Measurements from ENCODE around the gene PLCH1. TPM values are rescaled to one million over a fixed set of nuclear protein-coding genes. Genes with fewer than 3 reads are reported as not detected.

Gene PLCH1
- total and polyA plus RNA-seq, 4 donors = 0.03 to 1.0 (median 0.22) TPM

GRCh38 chr3:155697542-155697941 lies 47.3 kb downstream of the PLCH1 start:
- no peaks in the 10 kb centered on the region for H3K9me3 ChIP-seq (ENCODE audit: control insufficient read depth in 4 of 4, low read length in 3 of 4)
- no peaks in the 10 kb centered on the region for H3K27me3 ChIP-seq (ENCODE audit: control insufficient read depth in 4 of 4, insufficient read depth in 4 of 4, low read length in 3 of 4)
- no peak for TF ChIP-seq RXRA (IDR thresholded peaks at IDR 0.05)
- no peak for TF ChIP-seq REST (IDR thresholded peaks at IDR 0.05)
- TF ChIP-seq YY1 (IDR thresholded peaks at IDR 0.05) = no peak
- TF ChIP-seq RAD21 (IDR thresholded peaks at IDR 0.05) = no peak
- no peak for TF ChIP-seq NR2F2 (IDR thresholded peaks at IDR 0.05)
- TF ChIP-seq, protein P1, sequence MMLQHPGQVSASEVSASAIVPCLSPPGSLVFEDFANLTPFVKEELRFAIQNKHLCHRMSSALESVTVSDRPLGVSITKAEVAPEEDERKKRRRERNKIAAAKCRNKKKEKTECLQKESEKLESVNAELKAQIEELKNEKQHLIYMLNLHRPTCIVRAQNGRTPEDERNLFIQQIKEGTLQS (IDR thresholded peaks at IDR 0.05) = no peak
- no peak for TF ChIP-seq HNF4G (IDR thresholded peaks at IDR 0.05)
- no peak for TF ChIP-seq FOXA2 (IDR thresholded peaks at IDR 0.05)
- no peak for TF ChIP-seq MAX (IDR thresholded peaks at IDR 0.05)
- no peak for TF ChIP-seq TAF1 (conservative IDR thresholded peaks at IDR 0.05)
- TF ChIP-seq, protein P2, sequence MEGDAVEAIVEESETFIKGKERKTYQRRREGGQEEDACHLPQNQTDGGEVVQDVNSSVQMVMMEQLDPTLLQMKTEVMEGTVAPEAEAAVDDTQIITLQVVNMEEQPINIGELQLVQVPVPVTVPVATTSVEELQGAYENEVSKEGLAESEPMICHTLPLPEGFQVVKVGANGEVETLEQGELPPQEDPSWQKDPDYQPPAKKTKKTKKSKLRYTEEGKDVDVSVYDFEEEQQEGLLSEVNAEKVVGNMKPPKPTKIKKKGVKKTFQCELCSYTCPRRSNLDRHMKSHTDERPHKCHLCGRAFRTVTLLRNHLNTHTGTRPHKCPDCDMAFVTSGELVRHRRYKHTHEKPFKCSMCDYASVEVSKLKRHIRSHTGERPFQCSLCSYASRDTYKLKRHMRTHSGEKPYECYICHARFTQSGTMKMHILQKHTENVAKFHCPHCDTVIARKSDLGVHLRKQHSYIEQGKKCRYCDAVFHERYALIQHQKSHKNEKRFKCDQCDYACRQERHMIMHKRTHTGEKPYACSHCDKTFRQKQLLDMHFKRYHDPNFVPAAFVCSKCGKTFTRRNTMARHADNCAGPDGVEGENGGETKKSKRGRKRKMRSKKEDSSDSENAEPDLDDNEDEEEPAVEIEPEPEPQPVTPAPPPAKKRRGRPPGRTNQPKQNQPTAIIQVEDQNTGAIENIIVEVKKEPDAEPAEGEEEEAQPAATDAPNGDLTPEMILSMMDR (IDR thresholded peaks at IDR 0.05; ENCODE audit: low read depth, low read length, missing input control) = no peak
- TF ChIP-seq GABPA (IDR thresholded peaks at IDR 0.05 in 1 of 2, conservative IDR thresholded peaks at IDR 0.05 in 1 of 2) = no peak
- H3K9ac ChIP-seq (ENCODE audit: low read depth in 1 of 2, low read length in 2 of 2) = no peak overlapping the region
- H3K27ac ChIP-seq (ENCODE audit: low read depth in 1 of 2, low read length in 2 of 2) = no peak overlapping the region
- WGBS = 88% methylated on average over 2 of the region's 2 CpGs
- H3K36me3 ChIP-seq (ENCODE audit: control insufficient read depth in 4 of 4, insufficient read depth in 3 of 4, low read depth in 1 of 4, low read length in 3 of 4) = no peaks in the 10 kb centered on the region
- H3K4me1 ChIP-seq (ENCODE audit: control insufficient read depth in 4 of 4, insufficient read depth in 4 of 4, low read length in 3 of 4) = no peaks in the 10 kb centered on the region
- no peak overlapping the region for H3K4me3 ChIP-seq (ENCODE audit: low read depth in 1 of 3, low read length in 3 of 3)
- no peak for DNase-seq (ENCODE audit: low spot score)

DNA sequence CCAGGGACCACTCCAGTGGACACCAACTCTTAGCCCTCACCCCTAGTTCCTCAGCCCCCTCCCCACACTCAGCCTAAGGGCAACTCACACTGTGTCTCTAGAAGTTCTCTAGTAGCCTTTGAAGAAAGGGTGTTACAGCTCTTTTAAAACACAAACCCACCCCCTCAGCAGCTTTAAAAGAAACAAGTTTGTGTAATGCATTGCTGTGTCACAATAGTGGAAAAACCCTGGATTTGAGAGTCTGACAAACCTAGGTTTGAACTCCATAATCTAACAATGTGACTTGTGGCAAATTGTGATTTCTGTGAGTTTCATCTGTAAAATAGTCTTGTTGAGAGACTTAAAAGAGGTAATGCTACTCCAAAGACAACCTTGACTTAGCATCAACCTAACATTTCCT lies 54.0 kb downstream of the PLCH1 start:
- Histone ChIP-seq H3K4me3 (ENCODE audit: low read depth in 1 of 3, low read length in 3 of 3) (no peak overlapping the region), H3K27ac (ENCODE audit: low read depth in 1 of 2, low read length in 2 of 2) (no peak overlapping the region), H3K9me3 (ENCODE audit: control insufficient read depth in 4 of 4, low read length in 3 of 4) (no peaks in the 10 kb centered on the region), H3K9ac (ENCODE audit: low read depth in 1 of 2, low read length in 2 of 2) (no peak overlapping the region), H3K4me1 (ENCODE audit: control insufficient read depth in 4 of 4, insufficient read depth in 4 of 4, low read length in 3 of 4) (no peaks in the 10 kb centered on the region), H3K27me3 (ENCODE audit: control insufficient read depth in 4 of 4, insufficient read depth in 4 of 4, low read length in 3 of 4) (no peaks in the 10 kb centered on the region), H3K36me3 (ENCODE audit: control insufficient read depth in 4 of 4, insufficient read depth in 3 of 4, low read depth in 1 of 4, low read length in 3 of 4) (no peaks in the 10 kb centered on the region)
- TF ChIP-seq FOXA1 (IDR thresholded peaks at IDR 0.05) (no peak), RXRA (IDR thresholded peaks at IDR 0.05) (no peak), NR2F2 (IDR thresholded peaks at IDR 0.05) (no peak), JUND (IDR thresholded peaks at IDR 0.05) (no peak), REST (IDR thresholded peaks at IDR 0.05) (no peak), SP1 (IDR thresholded peaks at IDR 0.05) (no peak), GABPA (IDR thresholded peaks at IDR 0.05 in 1 of 2, conservative IDR thresholded peaks at IDR 0.05 in 1 of 2) (no peak)
- TF ChIP-seq, protein P2 (IDR thresholded peaks at IDR 0.05; ENCODE audit: low read depth, low read length, missing input control) = no peak
- DNase-seq (ENCODE audit: low spot score) = no peak
